GM18867 (cell line): ENCODE data around the gene FASLG.

Experiments used
- ATAC-seq: cut with Tn5 transposase; IDR thresholded peaks from one replicate; pipeline ENCODE4 v1.9.1; 2021; ENCODE audit warnings: mild to moderate bottlenecking, moderate library complexity; ENCODE audit not compliant: unreplicated experiment

FASLG gene

DNA sequence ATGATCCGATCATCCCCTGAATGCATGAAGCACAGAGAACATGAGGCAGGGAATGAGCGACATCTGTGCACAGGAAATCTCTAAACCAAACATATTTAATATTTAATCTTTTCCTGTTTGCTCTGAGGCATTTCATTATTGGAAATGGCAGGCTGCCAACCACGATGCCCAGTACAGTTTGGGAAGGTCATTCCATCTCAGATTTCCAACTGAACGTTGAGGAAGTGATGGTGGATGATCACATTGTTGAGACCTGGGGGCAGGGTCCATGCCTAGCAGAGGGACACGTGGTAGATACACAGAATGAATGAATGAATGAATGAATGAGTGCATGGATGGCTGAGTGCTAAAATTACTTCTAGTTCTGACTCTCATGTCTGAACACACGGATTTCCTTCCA is 15.9 kb upstream of the FASLG start:
- ATAC-seq: no peak

DNA sequence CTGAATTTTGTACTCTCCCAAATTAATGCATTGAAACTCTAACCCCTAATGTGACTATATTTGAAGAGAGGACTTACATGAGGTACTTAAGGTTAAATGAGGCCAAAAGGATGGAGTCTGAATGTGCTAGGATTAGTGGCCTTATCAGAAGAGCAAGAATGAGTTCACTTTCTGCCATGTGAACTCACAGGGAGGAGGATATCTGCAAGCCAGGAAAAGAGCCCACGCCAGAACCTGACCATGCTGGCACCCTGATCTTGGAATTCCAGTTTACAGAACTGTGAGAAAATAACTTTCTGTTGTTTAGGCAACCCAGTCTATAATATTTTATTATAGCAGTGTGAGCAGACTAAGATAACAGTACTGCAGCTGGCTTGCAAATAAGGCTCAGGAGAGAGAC is 12.2 kb upstream of the FASLG start:
- no peak for ATAC-seq

DNA sequence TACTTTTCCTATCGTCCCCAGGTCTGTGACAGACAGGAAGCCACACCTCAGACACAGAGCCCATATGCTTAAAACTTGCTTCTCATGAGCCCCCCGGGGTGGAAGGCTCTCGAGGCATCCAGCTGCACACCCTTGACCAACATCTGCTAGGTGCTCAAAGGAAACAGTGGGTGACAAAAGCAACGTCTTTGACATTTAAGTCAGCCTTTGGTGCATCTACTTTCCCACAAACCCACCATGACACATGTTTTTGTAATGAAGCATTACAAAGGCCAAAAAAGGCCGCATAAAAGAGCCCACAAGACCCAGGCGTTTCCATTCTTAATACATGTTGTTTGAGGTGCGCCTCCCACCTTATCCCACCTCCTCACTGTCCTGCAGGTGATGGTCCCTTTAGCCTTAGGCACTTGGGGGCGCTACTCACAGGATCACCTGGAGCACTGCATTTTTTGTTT is 11.8 kb upstream of the FASLG start:
- ATAC-seq: no peak

DNA sequence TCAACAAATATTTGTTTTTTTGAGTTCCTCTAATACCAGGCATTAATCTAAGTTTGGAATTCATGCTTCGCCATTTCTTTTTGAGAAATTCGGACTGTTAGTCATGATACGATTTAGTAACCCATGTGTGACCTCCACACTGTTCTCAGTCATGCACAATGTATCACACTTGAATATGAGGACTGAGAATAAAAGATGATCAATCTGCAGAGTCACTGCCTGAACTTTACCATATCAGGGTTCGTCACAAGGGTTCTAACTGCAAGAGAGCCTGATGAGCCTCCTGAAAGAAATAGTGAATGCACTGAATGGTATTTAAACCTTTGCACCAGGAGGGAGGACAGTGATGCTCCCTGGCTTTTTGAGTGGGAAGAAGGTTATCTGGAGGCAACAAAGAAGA is 10.9 kb upstream of the FASLG start:
- no peak for ATAC-seq

DNA sequence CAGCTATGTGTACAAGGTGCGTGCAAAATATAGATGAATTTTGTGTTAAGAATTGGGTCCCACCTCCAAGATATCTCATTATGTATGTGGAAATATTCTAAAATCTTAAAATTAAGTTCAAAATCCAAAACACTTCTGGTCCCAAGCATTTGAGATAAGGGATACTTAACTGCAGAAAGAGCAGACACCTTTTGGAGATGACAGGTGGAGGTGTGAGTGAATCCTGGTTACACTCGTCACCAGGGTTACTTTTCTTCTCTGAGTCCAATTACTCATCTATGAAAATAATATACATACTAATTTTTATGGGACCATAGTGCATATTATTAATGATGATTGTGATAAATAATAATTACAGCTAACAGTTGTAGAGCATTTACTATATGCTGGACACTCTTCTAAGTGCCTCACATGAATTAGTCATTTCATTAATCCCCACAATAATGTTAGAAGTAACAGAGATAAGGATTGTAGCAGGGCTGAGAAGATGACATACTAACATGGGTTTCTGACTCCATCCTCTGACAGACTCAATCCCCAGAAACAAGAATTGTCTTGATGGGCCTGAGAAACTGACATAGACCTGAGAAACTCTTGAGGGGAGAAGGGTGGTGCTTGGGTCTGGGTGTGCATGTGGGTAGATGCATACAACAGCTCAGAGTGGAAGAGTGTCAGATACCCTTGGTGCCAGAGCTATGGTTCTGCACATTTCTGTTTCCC is 8.3 kb upstream of the FASLG start:
- ATAC-seq: no peak

DNA sequence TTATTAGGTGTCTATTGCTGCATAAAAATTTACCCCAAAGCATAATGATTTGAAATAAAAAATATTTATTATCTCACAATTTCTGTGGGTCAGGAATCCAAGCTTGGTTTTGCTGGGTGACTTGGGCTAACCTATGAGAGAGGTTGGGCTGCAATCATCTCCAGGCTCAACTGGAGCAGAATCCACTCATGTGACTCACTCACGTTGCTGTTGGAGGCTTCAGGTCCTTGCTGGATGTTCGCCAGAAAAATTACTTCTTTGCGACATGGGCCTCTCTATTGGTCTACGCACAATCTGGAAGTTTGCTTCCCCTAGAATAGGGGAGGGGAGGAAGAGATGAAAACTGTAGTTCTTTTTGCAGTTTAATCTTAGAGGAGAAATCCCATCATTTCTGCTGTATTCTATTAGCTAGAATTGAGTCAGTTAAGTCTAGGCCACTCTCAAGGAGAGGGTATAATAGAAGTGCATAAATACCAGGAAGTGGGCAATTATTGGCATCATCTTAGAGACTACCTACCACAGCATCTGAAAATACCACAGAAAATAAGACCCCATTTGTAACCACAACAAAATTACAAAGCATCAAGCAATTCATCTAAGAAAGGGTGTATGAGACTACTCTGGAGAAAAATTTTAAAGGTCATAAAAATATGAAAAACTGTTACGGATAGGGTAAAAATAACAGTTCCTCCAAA is 5.7 kb upstream of the FASLG start:
- no peak for ATAC-seq

DNA sequence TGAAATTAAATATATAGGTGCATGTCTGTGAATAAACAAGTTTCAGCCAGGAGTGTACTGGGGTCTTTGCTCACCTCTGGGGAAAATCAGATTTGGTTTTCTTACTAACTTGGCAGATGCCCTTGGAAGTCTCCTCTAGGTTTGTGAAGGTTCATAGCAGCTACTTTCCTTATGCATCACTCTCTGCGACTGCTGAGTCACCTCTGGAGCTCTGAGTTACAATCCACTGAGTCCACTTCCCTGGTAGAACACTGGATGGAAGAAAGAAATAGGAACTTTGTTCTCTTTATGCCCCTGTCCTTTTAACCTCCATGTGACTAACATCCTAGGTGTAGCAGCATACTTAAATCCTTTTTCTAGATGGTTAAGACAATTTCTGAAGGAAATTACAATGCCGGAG is 4.4 kb upstream of the FASLG start:
- no peak for ATAC-seq

DNA sequence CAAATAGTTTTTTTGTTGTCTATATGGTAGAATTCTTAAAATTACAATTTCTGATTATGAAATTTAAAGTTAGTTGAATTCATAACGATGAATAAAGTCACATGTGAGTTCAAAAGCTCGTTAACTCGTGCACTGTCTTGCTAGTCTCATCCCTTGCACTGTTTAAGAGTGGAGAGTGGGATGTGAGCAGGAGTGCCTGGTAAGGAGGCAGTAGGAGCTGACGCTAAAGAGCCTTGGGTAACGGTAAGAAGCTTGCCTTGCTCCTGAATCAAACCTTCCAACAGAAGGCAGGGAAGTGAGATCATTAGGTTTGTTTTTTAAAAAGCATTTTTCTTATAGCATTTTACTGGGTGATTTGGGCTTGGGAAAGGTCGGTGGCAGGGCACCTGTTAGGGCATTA is 2.3 kb upstream of the FASLG start:
- ATAC-seq: no peak

DNA sequence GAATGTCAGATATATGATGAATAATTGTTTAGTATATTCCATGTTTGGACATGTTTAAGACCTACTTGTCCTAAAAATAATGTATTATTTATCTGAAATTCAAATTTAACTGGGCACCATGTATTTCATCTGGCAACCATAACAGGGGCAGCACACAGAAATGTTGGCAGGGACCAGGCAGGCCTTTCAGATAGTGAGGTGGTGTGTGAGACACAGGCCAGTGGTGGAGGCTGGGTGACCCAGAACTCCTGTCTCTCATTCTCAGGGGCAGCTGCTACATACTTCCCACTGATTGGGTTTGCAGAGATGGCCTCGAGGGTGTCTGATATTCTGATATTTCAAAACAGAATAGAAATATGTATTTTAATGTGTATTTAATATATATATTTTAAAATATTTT is 1.3 kb upstream of the FASLG start:
- ATAC-seq: no peak

DNA sequence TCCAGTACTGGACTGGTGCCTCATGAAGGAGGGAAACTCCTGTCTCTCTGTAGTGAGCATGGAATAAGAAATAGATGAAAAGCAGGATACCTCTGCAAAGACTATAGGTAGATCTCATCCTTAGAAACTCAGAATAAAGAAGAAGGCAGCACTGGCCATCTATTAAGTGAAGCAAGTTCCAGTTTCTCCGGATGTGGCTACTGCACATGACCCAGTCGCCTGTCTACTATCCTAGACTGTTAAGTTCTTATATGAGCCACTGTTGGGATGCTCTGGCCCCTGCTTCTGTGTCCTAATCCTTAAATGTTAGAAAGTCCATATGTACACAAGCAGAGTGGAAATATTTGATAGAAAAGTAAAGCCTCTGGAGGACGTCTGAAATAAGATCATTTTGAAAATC is 2.2 kb downstream of the FASLG start:
- ATAC-seq: no peak

DNA sequence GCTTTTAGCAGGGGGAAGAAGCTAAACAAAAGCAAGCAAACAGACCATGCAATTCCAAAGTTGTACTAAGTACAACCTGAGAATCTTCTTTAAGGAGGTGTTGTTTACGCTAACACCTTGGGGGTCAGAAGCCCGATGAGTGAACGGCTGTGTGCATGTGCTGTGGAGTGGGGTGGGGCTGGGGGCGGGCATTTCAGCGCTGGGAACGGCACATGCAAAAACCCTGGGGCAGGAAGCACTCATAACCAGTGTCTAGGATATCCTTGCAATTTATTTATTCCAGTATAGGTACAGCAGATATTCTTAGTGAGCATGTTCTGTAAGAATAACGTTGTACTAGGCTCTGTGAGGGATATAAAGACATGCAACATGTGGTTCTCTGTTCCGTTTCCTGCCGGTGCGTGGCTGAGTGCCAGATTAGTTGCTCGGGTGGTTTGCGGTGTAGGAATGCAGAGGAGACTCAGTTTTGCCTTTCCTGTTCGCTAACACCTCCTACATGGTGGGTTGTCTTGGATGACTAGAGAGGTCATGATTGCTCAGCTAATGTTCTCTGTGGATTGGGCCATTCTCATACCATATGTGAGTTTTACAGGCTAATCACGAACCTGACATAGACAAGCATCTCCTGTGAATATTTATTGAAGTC is 3.7 kb downstream of the FASLG start:
- peak; percentile 88 for ATAC-seq

DNA sequence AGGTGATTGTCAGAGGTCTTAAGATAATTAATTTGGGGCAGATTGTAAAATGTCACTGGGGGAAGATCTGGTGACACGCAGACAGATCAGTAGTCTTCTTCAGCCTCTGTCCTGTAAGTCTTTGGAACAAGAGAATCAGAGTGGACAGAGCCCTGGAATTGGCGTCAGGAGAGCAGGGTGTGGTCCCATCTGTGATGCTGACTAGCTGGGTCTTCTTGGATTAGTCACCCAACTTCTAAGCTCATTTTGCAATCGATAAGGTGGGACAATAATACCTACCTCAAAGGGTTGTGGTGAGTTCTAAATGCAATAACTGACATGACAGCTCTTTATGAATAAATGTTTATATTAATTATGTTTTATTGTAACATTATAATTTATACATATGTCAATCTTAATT is 4.8 kb downstream of the FASLG start:
- ATAC-seq: no peak

DNA sequence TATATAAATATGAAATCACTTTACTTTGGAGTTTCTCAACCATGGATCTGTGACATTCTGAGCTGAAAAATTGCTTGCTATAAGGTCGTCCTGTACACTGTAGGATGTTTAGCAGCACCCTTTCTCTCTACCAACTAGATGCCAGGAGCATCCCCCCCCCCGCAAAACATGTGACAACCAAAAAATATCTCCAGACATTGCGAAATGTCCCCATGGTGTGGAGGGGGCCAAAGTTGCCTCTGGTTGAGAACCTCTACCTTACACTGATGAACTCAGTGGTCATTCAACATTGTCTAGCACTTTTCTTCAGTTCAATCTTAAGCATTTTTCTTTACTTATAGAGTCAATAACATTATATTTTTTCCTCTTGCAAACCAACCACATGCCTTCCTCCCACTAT is 9.2 kb downstream of the FASLG start:
- ATAC-seq: no peak

DNA sequence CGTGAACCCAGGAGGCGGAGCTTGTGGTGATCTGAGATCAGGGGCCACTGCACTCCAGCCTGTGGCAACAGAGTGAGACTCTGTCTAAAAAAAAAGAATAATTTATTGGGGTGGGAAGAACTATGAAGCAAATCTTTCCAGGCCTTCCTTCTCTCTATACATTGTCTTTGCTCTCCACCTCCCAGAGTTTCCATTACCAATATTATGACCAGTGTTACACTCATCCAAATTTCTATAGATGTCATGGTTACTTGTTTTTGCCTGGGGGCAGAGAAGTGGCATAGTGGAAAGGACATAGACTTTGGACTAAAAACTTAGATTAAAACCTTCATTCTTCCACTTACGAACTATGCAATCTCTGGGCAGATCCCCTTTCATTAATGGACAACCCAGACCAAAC is 10.1 kb downstream of the FASLG start:
- ATAC-seq: no peak

DNA sequence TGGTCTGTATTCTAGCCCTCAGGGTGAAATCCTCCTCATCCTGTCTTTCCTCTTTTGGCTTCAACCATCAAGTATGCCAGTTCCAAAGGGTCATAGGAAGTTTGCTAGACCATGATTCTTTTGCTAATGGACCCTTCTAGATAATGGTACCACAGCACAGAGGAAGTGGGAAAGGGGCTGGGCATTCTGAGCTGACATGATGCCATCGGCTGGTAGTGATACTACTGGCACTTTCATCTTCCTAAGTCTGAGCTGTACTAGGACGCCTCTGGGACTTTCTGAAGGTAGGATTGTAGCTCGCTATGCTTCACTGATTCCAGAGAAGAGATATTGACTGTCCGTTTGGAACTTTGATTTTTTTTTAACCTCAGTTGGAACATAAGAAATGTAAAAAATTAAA is 11.4 kb downstream of the FASLG start:
- ATAC-seq: peak; percentile 35

DNA sequence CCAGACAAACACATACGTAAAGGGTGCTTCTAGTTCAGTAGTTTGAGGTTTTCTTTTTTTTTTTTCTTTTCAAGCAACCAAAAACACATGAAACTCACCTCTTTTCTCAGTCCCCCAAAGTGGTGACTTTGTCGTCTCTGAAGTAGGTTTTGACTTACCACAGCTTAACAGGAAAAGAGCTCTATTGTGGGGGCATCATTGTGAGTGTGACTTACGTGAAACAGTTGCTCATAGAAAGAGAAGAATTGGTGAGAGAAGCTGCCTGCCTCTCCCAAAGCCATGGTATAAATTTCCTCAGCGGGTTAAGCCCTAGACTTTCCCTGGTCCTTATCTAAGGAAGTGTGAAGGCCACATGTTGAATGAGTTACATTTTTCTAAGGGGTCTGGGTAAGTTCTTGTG is 11.9 kb downstream of the FASLG start:
- ATAC-seq: peak; percentile 75

DNA sequence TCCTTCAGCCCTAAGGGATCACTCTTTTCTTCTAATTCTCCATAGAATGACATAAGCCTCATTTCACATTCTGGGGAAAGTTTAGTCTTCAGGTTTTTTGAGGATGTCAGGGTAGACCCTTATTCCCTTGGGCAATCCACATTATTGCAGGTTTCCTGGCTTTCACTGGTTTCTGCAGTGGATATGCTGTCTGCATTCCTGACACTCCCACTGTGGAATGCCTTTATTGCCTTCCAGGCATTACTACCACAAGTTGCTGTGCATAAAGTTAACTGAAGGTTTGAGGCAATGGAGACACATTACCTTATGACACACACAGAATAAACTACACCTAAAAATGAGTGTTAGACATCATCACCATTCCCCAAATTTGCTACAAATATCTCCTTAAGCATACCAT is 12.7 kb downstream of the FASLG start:
- no peak for ATAC-seq

DNA sequence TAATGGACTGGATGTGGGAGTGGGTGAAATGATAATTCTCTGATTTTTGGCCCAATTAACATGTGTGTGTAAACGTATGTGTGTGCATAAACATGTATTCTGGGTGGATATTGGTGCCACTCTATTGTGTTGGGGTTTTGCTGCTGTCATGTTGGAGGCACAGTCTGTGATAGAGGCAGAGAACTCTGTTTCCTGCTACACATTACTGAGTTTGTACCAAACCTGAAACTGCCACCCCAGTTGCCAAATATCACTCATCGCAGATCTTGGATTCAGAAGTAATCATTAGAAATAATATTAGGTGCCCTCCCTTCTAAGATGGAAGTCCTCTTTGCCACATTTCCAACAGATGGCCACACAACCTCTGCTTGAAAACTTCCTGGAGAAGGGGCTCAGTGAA is 13.8 kb downstream of the FASLG start:
- no peak for ATAC-seq

DNA sequence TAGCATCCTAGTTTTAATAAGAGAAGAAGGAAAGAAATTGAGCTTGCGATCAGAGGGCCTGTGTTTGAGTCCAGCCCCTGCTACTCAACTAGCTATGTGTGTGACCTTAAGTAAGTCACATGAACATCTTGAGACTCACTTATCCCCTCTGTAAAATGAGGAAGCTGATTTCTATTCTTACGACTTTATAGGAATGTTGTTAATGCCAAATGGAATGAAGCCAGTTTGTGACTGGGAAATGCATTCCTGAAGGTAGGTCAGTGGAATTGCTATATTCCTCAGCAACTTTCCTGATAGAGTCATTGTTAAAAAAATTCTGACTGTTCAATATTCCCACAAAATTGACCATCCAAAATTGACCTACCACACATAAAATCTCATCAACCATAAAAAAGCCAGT is 14.9 kb downstream of the FASLG start:
- no peak for ATAC-seq

DNA sequence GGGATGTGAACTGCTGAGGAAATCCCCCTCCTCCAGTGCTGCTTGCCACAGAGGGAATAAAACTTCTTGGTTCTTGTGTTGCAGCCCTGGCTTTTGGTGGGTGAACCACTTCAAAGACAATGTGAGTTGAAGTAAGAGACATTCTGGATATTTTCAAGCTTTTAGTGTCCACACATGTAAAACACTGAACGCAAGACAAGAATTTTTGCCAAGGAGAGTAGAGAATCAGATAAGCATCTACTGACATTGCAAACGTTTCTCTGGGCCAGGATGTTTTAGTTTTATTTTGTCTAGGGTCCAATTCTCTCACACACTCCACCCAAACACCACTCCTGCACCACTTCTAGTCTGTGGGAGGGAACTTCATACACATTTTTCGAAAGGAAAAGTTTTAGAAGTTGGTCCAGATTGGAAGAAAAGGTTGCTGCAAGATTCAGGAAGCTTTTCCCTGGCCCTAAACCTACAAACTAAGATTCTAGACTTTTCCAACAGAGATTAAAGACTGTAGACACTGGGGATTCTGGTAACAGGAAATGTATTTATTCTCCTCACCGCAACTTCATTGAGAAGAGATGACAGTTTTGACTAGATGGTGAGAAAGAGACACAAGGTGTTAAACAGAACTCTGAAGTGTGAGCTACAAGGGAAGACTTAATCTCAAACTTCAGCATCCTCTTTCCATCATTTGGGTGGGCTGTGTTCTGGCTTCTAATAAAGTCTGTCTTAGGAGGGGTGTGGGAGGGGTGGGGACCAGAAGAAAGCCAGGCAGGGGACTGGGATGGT is 16.1 kb downstream of the FASLG start:
- peak; percentile 51 for ATAC-seq

DNA sequence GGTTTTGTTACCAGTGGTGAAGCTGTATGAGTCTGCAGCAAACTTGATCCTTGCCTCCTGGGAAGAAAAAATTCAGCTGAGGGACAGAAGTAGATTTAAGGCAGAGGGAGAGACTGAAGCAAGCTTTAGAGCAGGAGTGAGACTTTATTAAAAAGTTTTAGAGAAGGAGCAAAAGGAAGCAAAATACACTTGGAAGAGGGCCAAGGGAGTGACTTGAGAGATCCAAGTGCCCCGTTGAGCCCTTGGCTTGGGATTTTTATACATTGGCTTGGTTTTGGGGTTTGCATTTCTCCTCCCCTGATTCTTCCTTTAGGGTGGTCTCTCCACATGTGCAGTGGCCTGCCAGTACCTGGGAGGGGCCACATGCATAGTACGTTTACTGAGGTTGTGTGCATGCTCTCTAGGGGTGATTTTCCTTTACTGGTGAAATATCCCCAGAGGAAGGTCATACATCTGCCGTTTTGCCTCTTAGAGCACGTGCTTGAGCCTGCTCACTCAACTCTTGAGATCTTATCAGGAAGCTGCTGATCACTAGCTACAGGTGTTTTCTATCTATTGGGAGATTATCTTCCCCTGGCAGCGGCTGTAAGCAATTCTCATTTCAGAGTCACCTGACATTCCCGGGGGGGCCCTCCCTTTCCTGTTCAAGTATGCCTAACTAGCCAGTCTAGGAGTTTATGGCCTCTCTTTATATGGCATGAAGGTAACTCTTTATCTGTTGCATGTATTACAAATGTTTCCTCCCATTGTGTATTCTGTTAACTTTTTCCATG is 20.3 kb downstream of the FASLG start:
- ATAC-seq: no peak
